ENCODE data around the gene ARL17A.
"Not testable (repeated sequence)": the region's sequence is repeated elsewhere in the genome, so short reads cannot be mapped to it uniquely, and the experiment has no call there.

DNA sequence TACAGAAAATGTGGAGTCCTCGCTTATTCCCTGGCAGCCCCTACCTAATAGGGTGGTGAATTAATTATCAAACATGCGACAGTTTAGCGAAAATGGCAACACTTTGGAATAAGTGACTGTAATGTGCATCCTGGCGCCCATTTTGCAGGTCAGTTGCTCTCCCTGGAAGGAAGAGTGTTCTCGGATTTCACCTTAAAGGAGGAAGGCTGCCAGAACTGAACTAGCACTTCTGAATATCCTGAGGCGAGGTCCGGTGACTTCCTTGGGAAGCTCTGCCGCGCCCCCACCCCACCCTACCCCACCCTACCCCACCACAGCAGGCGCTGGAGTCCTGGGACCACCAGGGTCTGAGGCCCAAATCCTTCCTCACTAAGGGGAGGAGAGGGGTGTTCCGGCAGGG lies 67.3 kb downstream of the ARL17A start, which contains the start of gene LRRC37A2:
- TF ChIP-seq, protein P1, sequence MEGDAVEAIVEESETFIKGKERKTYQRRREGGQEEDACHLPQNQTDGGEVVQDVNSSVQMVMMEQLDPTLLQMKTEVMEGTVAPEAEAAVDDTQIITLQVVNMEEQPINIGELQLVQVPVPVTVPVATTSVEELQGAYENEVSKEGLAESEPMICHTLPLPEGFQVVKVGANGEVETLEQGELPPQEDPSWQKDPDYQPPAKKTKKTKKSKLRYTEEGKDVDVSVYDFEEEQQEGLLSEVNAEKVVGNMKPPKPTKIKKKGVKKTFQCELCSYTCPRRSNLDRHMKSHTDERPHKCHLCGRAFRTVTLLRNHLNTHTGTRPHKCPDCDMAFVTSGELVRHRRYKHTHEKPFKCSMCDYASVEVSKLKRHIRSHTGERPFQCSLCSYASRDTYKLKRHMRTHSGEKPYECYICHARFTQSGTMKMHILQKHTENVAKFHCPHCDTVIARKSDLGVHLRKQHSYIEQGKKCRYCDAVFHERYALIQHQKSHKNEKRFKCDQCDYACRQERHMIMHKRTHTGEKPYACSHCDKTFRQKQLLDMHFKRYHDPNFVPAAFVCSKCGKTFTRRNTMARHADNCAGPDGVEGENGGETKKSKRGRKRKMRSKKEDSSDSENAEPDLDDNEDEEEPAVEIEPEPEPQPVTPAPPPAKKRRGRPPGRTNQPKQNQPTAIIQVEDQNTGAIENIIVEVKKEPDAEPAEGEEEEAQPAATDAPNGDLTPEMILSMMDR (conservative IDR thresholded peaks at IDR 0.05; ENCODE audit: low read length) = not testable (repeated sequence)
- not testable (repeated sequence) for TF ChIP-seq EZH2phosphoT487 (IDR thresholded peaks at IDR 0.05; ENCODE audit: borderline replicate concordance)
